ENCODE results near the gene ZC2HC1B. TPM values are rescaled to one million over a fixed set of nuclear protein-coding genes. Genes with fewer than 3 reads are reported as not detected.

The ZC2HC1B gene
- polyA plus RNA-seq, 3 donors: not detected

- Histone ChIP-seq H3K4me3 (replicated peaks in 1 of 3; ENCODE audit: low read depth in 2 of 3, low read length in 3 of 3) (no peak overlapping the region), H3K27ac (ENCODE audit: low read depth in 1 of 2, low read length in 2 of 2) (no peak overlapping the region), H2AFZ (ENCODE audit: insufficient read depth, low read depth, low read length, poor library complexity, severe bottlenecking) (no peak overlapping the region), H4K20me1 (ENCODE audit: insufficient read depth, low read length) (no peaks in the 10 kb centered on the region), H3K4me2 (replicated peaks; ENCODE audit: extremely low read depth, low read length, poor library complexity, severe bottlenecking) (no peak overlapping the region), H3K79me2 (ENCODE audit: insufficient read depth, low read length) (no peaks in the 10 kb centered on the region), H3K27me3 (ENCODE audit: control insufficient read depth in 2 of 2, insufficient read depth in 2 of 2, low read length in 2 of 2) (no peaks in the 10 kb centered on the region), H3K4me1 (ENCODE audit: control insufficient read depth in 1 of 2, insufficient read depth in 2 of 2, low read length in 2 of 2) (peaks cover 3 to 4% of the 10 kb centered on the region in 2 donors), H3K9ac (ENCODE audit: insufficient read depth, low read length, poor library complexity, severe bottlenecking) (no peak overlapping the region), H3K9me3 (replicated peaks in 1 of 2; ENCODE audit: control insufficient read depth in 1 of 2, insufficient read depth in 1 of 2, low read length in 2 of 2) (no peaks in the 10 kb centered on the region), H3K36me3 (replicated peaks in 1 of 2; ENCODE audit: control insufficient read depth in 1 of 2, insufficient read depth in 2 of 2, low read length in 2 of 2) (peaks cover 0 to 26% of the 10 kb centered on the region in 2 donors)
- Mint-ChIP-seq H3K9me3 (no peaks in the 10 kb centered on the region), H3K4me1 (peaks cover 5% of the 10 kb centered on the region), H3K36me3 (peaks cover 23 to 40% of the 10 kb centered on the region in 2 donors), H3K27me3 (ENCODE audit: low read depth in 3 of 3) (peaks cover 0 to 2% (median 0%) of the 10 kb centered on the region in 3 donors), H3K4me3 (no peak overlapping the region), H3K27ac (no peak overlapping the region)
- 75% methylated on average over 1 of the region's 4 CpGs for WGBS (ENCODE audit: insufficient coverage)
- DNase-seq: no peak
- intact Hi-C loops (cut with micrococcal nuclease): loop anchor here in 1 of 2 donors (10.0 kb wide), 1 partner anchor 395 kb away; no protein-coding TSS in a partner anchor
- TF ChIP-seq, protein P1, sequence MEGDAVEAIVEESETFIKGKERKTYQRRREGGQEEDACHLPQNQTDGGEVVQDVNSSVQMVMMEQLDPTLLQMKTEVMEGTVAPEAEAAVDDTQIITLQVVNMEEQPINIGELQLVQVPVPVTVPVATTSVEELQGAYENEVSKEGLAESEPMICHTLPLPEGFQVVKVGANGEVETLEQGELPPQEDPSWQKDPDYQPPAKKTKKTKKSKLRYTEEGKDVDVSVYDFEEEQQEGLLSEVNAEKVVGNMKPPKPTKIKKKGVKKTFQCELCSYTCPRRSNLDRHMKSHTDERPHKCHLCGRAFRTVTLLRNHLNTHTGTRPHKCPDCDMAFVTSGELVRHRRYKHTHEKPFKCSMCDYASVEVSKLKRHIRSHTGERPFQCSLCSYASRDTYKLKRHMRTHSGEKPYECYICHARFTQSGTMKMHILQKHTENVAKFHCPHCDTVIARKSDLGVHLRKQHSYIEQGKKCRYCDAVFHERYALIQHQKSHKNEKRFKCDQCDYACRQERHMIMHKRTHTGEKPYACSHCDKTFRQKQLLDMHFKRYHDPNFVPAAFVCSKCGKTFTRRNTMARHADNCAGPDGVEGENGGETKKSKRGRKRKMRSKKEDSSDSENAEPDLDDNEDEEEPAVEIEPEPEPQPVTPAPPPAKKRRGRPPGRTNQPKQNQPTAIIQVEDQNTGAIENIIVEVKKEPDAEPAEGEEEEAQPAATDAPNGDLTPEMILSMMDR (IDR thresholded peaks at IDR 0.05): no peak
Observed at GRCh38 chr6:143959927-143960326, 95.7 kb downstream of the ZC2HC1B start.

DNA sequence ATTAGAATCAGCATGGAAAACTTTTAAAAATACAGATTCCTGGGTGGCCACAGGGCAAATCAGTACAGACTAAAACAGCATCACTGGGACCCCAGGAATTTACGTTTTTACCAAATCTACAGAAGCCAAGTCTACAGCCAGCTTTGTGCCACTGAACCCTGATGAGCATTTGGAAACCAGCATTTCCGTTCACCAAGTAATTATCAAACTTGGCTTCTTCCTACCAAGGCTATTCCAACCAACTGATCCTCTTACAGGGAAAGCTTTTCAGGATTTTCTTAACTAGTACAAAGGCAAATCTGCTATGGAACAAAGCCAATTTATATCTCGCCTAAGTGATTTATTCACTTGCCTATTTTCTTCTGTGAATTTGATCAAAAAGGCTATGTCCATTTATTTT is 96.8 kb downstream of the ZC2HC1B start:
- no peak for DNase-seq
- peaks cover 23 to 39% of the 10 kb centered on the region in 2 donors for H3K36me3 Mint-ChIP-seq
- H3K9me3 Mint-ChIP-seq: no peaks in the 10 kb centered on the region
- H3K27ac Mint-ChIP-seq: no peak overlapping the region
- intact Hi-C loops (cut with micrococcal nuclease): no loop called here
- peaks cover 0 to 2% (median 0%) of the 10 kb centered on the region in 3 donors for H3K27me3 Mint-ChIP-seq (ENCODE audit: low read depth in 3 of 3)
- H3K4me1 ChIP-seq (ENCODE audit: control insufficient read depth in 1 of 2, insufficient read depth in 2 of 2, low read length in 2 of 2): peaks cover 14 to 15% of the 10 kb centered on the region in 2 donors
- peaks cover 16% of the 10 kb centered on the region for H3K4me1 Mint-ChIP-seq
- TF ChIP-seq, protein P1 (IDR thresholded peaks at IDR 0.05): no peak
- H3K79me2 ChIP-seq (ENCODE audit: insufficient read depth, low read length): no peaks in the 10 kb centered on the region
- H3K4me3 Mint-ChIP-seq: no peak overlapping the region
- no peak overlapping the region for H3K4me3 ChIP-seq (replicated peaks in 1 of 3; ENCODE audit: low read depth in 2 of 3, low read length in 3 of 3)
- H3K4me2 ChIP-seq (replicated peaks; ENCODE audit: extremely low read depth, low read length, poor library complexity, severe bottlenecking): no peak overlapping the region
- H3K27me3 ChIP-seq (ENCODE audit: control insufficient read depth in 2 of 2, insufficient read depth in 2 of 2, low read length in 2 of 2): no peaks in the 10 kb centered on the region
- peaks cover 0 to 26% of the 10 kb centered on the region in 2 donors for H3K36me3 ChIP-seq (replicated peaks in 1 of 2; ENCODE audit: control insufficient read depth in 1 of 2, insufficient read depth in 2 of 2, low read length in 2 of 2)
- H3K9ac ChIP-seq (ENCODE audit: insufficient read depth, low read length, poor library complexity, severe bottlenecking): no peak overlapping the region
- H2AFZ ChIP-seq (ENCODE audit: insufficient read depth, low read depth, low read length, poor library complexity, severe bottlenecking): no peak overlapping the region
- no peaks in the 10 kb centered on the region for H3K9me3 ChIP-seq (replicated peaks in 1 of 2; ENCODE audit: control insufficient read depth in 1 of 2, insufficient read depth in 1 of 2, low read length in 2 of 2)
- H4K20me1 ChIP-seq (ENCODE audit: insufficient read depth, low read length): no peaks in the 10 kb centered on the region
- 100% methylated on average over 2 of the region's 3 CpGs for WGBS (ENCODE audit: insufficient coverage)
- H3K27ac ChIP-seq (ENCODE audit: low read depth in 1 of 2, low read length in 2 of 2): no peak overlapping the region

Measured in CD14-positive monocyte (primary cell).